Esophagus muscularis mucosa (tissue), 4 donors: ENCODE data around the gene DUSP19. TPM values are rescaled to one million over a fixed set of nuclear protein-coding genes. Genes with fewer than 3 reads are reported as not detected.
"Not testable (repeated sequence)": the region's sequence is repeated elsewhere in the genome, so short reads cannot be mapped to it uniquely, and the experiment has no call there.

Source experiments
- DNase-seq: peaks from one replicate; pipeline ENCODE4 v3.0.0-alpha.2; 2017; ENCODE audit errors: extremely low spot score
- H3K27ac ChIP-seq, 4 donors: fragments of 200-600 bp; sonication (generic); replicated peaks in 1 of 4; 1 replicate in 3 of 4; 2 replicates in 1 of 4; pipeline ENCODE4 v1.5.1; 2016 to 2019; ENCODE audit warnings: mild to moderate bottlenecking in 1 of 4
- H3K27me3 ChIP-seq, 4 donors: fragments of 200-600 bp; sonication (generic); one replicate each; pipeline versions ENCODE4 v1.5.1 to v1.6.0; 2016 to 2019
- H3K36me3 ChIP-seq, 4 donors: fragments of 200-600 bp; sonication (generic); one replicate each; pipeline ENCODE4 v1.5.1; 2016 to 2019
- H3K4me1 ChIP-seq, 4 donors: fragments of 200-600 bp; sonication (generic); one replicate each; pipeline ENCODE4 v1.5.1; 2016 to 2019
- H3K4me3 ChIP-seq, 4 donors: fragments of 200-600 bp; sonication (generic); 1 replicate in 2 of 4; 2 replicates in 2 of 4; pipeline ENCODE4 v1.5.1; 2016 to 2019; ENCODE audit warnings: mild to moderate bottlenecking in 4 of 4, moderate library complexity in 1 of 4
- H3K9me3 ChIP-seq, 4 donors: fragments of 200-600 bp; sonication (generic); 1 replicate in 3 of 4; 2 replicates in 1 of 4; pipeline ENCODE4 v1.5.1; 2016 to 2019
- EP300 ChIP-seq: sonication (generic); formaldehyde crosslinking; IDR thresholded peaks from one replicate; pipeline ENCODE4 v1.6.1; 2017; ENCODE audit warnings: antibody characterized with exemption
- POLR2A ChIP-seq: fragments of 450-650 bp; IDR thresholded peaks from one replicate; pipeline ENCODE4 v1.6.1; 2017; ENCODE audit warnings: antibody characterized with exemption, moderate library complexity, mild to moderate bottlenecking, low read depth
- POLR2AphosphoS5 ChIP-seq, 2 donors: sonication (generic); formaldehyde crosslinking; IDR thresholded peaks; one replicate each; pipeline ENCODE4 v1.6.1; 2017; ENCODE audit warnings: antibody characterized with exemption in 2 of 2
- WGBS: methylation state at CpG from one replicate; pipeline ENCODE4 v1.1.5; 2018; 5-methylcytosine and 5-hydroxymethylcytosine counted together
- intact Hi-C: fragments of 100-400 bp; cut with DNase I; formaldehyde crosslinking; loops from one replicate; pipeline ENCODE4 v1.15.1; 2023
- total RNA-seq, 4 donors: library from RNA; depleted of rRNA; stranded (reverse); fragments of >200 nt; gene quantifications; one replicate each; pipeline versions ENCODE4 v1.1.0 to v1.2.1, GENCODE V29; 2016
- TF ChIP-seq, protein P1 (sequence below), 3 experiments: fragments of 200-600 bp in 2 of 3; fragments of 450-650 bp in 1 of 3; sonication (generic) in 2 of 3; IDR thresholded peaks; one replicate each; pipeline ENCODE4 v1.5.1; 2017 to 2019; ENCODE audit warnings: antibody characterized with exemption in 3 of 3, mild to moderate bottlenecking in 2 of 3, moderate library complexity in 1 of 3

DUSP19 gene
- total RNA-seq, 4 donors from 2014 or later, result 2.5 to 7.0 (median 5.0) TPM

DNA sequence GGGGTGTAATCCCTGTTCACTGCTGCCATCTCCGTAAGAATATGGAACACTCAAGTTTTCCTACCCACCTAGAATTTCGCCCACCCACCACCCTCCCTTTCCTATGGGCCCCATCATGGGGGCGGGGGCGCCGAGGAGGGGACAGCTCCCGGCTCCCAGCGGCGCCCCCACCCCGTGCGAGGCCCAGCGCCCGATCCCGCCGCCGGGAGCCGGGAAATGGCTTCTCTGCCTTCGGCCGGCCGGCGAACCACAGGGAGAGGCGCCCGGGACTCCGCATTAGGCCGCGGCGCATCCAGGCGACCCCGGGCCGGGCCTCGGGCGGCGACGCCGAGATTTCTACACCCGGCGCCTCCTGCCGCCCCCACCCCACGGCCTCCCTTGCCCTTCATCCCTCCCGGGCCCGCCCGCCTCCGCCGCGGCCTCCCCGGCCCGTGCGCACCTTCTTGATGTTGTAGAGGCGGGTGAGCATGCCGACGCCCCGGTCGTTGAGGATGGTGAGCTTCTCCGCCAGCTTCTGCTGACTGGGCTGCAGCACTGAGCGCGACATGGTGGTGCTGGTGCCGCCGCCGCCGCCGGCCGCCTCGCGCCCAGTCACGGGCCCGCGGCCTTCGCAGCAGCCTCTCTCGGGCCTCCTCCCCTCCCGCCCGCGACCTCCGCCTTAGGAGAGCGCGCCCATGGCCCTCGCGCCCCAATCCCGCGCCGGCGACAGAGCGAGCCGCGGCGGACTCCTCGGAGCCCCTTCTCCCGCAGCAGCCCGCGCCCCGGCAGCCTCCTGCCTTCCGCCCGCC is 40.8 kb upstream of the DUSP19 start:
- Histone ChIP-seq H3K27ac (peak overlapping the region; percentile 97 to 99 (median 98)), H3K36me3 (no peaks in the 10 kb centered on the region), H3K4me3 (peak overlapping the region; percentile 87 to 95 (median 89)), H3K4me1 (peaks cover 34 to 56% (median 50%) of the 10 kb centered on the region in 4 donors), H3K9me3 (no peaks in the 10 kb centered on the region), H3K27me3 (no peaks in the 10 kb centered on the region)
- WGBS, result 2% methylated on average over 15 of the region's 91 CpGs
- no peak for DNase-seq
- intact Hi-C loops, result loop anchor here (2.0 kb wide), 1 partner anchor 41 kb away; the partner anchor contains the start of gene DUSP19
- TF ChIP-seq, protein P1, sequence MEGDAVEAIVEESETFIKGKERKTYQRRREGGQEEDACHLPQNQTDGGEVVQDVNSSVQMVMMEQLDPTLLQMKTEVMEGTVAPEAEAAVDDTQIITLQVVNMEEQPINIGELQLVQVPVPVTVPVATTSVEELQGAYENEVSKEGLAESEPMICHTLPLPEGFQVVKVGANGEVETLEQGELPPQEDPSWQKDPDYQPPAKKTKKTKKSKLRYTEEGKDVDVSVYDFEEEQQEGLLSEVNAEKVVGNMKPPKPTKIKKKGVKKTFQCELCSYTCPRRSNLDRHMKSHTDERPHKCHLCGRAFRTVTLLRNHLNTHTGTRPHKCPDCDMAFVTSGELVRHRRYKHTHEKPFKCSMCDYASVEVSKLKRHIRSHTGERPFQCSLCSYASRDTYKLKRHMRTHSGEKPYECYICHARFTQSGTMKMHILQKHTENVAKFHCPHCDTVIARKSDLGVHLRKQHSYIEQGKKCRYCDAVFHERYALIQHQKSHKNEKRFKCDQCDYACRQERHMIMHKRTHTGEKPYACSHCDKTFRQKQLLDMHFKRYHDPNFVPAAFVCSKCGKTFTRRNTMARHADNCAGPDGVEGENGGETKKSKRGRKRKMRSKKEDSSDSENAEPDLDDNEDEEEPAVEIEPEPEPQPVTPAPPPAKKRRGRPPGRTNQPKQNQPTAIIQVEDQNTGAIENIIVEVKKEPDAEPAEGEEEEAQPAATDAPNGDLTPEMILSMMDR (IDR thresholded peaks at IDR 0.05), result no peak
- TF ChIP-seq POLR2AphosphoS5 (IDR thresholded peaks at IDR 0.05), result no peak
- no peak for TF ChIP-seq EP300
- no peak for TF ChIP-seq POLR2A

DNA sequence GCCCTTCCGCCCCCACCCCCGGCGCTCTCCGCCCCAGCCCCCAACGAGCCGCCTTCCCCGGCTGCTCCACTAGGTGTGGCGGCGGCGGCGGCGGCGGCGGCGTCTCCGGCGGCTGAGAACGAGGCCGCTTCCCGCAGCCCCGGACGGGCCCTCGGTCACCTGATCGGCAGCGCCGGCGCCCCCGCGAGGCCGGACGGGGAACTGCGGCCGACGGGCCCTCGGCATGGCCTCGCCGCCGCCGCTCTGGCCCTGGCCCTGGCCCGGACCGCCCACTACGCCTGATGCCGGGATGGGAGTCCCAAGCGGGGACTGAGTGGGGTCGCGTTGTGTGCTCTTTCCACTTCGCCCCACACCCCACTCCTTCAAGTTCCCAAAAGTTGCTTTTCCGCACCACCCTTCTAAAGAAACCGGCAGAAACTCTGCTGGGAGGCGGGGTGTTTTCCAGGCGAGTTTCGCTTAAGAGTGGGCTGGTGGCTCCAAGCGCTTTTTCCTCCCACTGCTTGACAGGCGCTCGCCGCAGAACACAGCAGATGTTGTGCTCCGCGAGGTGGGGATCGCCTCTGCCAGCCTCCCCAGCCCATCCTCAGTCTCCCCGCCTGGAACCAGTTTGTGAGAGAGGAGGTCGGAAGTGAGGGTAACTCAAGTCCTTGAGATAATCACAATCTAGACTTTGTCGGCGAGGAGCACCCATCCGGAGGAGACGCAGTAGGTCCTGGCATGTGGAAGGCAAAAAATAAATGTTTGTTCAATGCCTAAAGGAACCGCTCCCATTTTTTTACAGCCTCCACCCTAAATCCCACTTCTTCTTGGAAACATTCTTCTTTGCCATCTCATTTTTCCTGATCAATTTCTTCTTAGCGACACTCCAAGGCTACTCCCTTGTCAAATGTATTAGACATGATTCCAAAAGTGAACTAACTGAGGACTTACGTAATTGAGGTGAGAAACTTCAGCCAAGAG is 39.9 kb upstream of the DUSP19 start, which contains the start of gene NCKAP1:
NCKAP1 (minus strand) TSS at position 117 of the 960 bp plus-strand sequence. CDS start 358 bp downstream, outside the sequence.
- H3K27me3 ChIP-seq, result no peaks in the 10 kb centered on the region
- peak; percentile 95 for DNase-seq
- intact Hi-C loops, result loop anchor here (2.0 kb wide), 1 partner anchor 40 kb away; the partner anchor contains the start of gene DUSP19
- no peaks in the 10 kb centered on the region for H3K36me3 ChIP-seq
- TF ChIP-seq, protein P1 (IDR thresholded peaks at IDR 0.05), result peak; percentile 94 to 99 (median 97)
- TF ChIP-seq POLR2A (no peak), POLR2AphosphoS5 (IDR thresholded peaks at IDR 0.05) (peak; percentile 47 to 76)
- peak within 1 kb of the TSS; percentile 97 to 99 (median 98) for H3K27ac ChIP-seq
- WGBS, result 5% methylated on average over 25 of the region's 68 CpGs
- H3K4me3 ChIP-seq, result peak within 1 kb of the TSS; percentile 87 to 95 (median 89)
- no peaks in the 10 kb centered on the region for H3K9me3 ChIP-seq
- H3K4me1 ChIP-seq, result peaks cover 25 to 47% (median 42%) of the 10 kb centered on the region in 4 donors

DNA sequence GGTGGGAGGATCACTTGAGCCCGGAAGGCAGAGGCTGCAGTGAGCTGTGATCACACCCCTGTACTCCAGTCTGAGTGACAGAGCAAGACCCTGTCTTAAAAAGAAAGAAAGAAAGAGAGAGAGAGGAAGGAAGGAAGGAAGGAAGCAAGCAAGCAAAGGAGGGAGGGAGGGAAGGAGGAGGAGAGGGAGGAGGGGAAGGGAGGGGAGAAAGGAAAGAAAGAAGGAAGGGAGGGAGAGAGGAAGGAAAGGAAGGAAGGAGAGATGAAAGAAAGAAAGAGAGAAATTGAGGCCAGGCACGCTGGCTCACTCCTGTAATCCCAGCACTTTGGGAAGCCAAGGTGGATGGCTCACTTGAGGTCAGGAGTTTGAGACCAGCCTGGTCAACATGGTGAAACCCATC is 37.9 kb upstream of the DUSP19 start:
- H3K4me1 ChIP-seq, result peaks cover 6 to 28% (median 22%) of the 10 kb centered on the region in 4 donors
- H3K4me3 ChIP-seq, result no peak overlapping the region
- H3K9me3 ChIP-seq, result no peaks in the 10 kb centered on the region
- intact Hi-C loops, result no loop called here
- no peak overlapping the region for H3K27ac ChIP-seq
- no peaks in the 10 kb centered on the region for H3K27me3 ChIP-seq
- WGBS, result 100% methylated on average over 2 of the region's 2 CpGs
- TF ChIP-seq POLR2AphosphoS5 (IDR thresholded peaks at IDR 0.05) (no peak), POLR2A (no peak), EP300 (no peak)
- TF ChIP-seq, protein P1 (IDR thresholded peaks at IDR 0.05), result no peak
- DNase-seq, result no peak
- no peaks in the 10 kb centered on the region for H3K36me3 ChIP-seq

DNA sequence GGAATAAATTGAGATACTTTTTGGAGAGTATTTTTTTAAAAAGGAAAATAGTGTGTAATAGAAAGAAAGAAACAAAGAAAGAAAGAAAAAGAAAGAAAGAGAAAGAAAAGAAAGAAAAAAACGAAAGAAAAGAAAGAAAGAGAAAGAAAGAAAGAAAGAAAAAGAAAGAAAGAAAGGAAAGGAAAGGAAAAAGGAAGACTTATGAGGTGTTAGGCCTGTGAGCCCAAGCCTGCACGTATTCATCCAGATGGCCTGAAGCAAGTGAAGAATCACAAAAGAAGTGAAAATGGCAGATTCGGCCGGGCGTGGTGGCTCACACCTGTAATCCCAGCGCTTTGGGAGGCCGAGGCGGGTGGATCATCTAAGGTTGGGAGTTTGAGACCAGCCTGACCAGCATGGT is 35.0 kb upstream of the DUSP19 start:
- peaks cover 0 to 12% (median 7%) of the 10 kb centered on the region in 4 donors for H3K4me1 ChIP-seq
- H3K9me3 ChIP-seq, H3K36me3 ChIP-seq, DNase-seq, intact Hi-C loops, H3K27me3 ChIP-seq, H3K4me3 ChIP-seq, H3K27ac ChIP-seq: not testable (repeated sequence)
- 92% methylated on average over 8 of the region's 8 CpGs for WGBS

DNA sequence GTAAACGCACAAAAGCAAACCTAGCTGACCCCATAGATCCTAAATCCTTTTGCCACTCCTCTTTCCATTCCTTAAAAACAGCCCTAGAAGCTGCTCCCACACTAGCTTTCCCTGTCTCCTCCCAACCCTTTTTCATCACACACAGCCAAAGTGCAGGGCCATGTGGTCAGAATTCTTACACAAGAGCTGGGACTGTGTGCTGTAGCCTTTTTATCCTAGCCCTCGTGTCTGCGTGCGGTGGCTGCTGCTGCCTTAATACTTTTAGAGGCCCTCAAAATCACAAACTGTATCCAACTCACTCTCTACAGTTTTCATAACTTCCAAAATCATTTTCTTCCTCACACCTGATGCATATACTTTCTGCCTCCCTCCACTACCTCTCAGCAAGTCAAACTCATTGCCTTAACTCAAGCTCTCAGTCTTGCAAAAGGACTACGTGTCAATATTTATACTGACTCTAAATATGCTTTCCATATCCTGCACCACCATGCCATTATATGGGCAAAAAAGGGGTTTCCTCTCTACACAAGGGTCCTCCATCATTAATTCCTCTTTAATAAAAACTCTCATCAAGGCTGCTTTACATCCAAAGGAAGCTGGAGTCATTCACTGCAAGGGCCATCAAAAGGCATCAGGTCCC is 30.9 kb upstream of the DUSP19 start:
- H3K4me1 ChIP-seq, H3K36me3 ChIP-seq, intact Hi-C loops, H3K27ac ChIP-seq, DNase-seq, H3K9me3 ChIP-seq, H3K4me3 ChIP-seq, H3K27me3 ChIP-seq: not testable (repeated sequence)
- WGBS, result 93% methylated on average over 5 of the region's 5 CpGs
